ENCODE results near the gene DPP6.

DPP6 gene

GRCh38 chr7:154598396-154598795 lies 546.2 kb downstream of the DPP6 start:
- DNase-seq (ENCODE audit: low read depth), result no peak

GRCh38 chr7:154598864-154599263 lies 546.7 kb downstream of the DPP6 start:
- DNase-seq (ENCODE audit: low read depth), result no peak

GRCh38 chr7:154610903-154611302 lies 558.7 kb downstream of the DPP6 start:
- DNase-seq (ENCODE audit: low read depth), result no peak

DNA sequence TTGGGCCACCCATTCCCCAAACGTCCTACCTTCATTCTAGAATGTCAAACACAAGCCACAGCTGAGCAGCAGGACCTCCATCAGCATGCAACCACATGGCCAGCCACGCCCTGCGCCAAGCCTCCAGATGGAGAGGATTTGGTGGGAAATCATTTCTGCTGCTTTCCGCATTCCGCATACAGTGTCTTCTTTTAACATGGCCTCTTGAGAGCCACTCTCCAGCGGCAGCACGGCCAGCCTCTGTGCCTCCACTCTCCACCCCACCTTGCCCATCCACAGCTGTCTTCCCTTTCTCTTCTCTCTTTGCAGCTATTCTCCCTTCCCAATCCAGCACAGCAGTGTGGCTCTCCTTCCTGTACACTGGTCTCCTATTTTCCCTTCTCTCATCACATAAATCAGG lies 561.6 kb downstream of the DPP6 start:
- no peak for DNase-seq (ENCODE audit: low read depth)

DNA sequence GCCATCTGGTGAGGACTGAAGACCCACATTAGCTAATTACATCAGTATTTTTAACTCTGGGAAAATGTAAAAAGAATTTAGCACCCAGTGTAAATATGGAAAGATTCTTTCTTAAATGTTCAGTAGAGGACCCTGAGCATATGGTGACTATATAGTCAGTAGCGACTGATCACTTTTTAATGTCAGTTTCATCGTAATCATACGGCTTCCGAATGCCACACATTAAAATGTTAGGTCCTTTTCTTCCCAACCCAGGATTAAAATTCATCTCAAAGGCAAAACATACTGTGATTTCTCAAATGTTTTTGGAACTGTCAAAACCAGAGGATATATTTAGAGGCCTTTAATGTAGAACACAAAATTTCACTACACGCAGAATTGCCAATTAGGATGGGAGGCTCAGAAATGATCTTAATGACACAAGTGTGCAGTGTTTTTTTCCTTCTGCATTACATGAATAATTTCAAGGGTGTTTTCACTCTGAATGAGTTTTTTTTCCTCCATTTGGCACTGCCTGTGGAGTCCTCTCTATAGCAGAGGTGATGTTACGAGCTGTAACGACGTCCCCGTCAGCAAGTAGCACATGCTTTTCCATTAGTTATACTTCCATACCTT lies 568.0 kb downstream of the DPP6 start:
- DNase-seq (ENCODE audit: low read depth), result no peak

DNA sequence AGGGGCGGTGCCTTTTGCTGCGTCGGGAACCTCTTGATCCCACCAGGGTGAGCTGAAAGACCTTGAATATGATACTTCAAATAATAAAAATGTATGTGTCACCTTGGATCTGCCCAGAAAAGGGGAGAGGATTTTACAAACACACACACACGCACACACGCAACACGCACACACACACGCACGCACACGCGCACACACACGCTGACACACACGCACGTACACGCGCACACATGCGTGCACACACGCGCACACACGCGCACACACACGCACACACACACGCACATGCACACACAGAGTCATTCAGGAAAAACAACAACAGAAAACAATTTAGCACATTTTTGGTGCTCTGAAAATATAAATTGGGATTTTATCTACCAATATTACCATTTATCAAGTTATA lies 571.2 kb downstream of the DPP6 start:
- DNase-seq (ENCODE audit: low read depth), result no peak

GRCh38 chr7:154627646-154628290 lies 575.6 kb downstream of the DPP6 start:
- no peak for DNase-seq (ENCODE audit: low read depth)

GRCh38 chr7:154628556-154628955 lies 576.4 kb downstream of the DPP6 start:
- no peak for DNase-seq (ENCODE audit: low read depth)

GRCh38 chr7:154631162-154631561 lies 579.0 kb downstream of the DPP6 start:
- no peak for DNase-seq (ENCODE audit: low read depth)

GRCh38 chr7:154633641-154634040 lies 581.4 kb downstream of the DPP6 start:
- DNase-seq (ENCODE audit: low read depth), result no peak

DNA sequence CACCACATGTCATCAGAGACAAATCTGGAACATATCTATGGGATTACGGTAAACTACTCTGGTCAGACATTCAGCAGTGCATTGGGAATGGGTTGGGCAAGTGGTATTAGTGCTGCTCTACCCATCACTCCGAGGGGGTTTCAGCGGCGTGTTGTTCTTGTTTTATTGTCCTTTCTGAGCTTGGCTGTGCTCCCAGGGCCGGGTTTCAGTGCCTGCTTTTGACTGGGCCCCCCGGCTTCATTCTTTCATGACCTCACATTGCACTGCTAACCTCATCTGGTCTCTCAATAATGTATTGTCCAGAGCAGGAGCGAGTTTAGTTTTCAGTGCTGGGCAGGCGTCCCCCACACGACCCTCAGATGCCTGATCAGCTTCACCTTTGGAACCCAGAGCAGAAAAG lies 586.1 kb downstream of the DPP6 start:
- no peak for DNase-seq (ENCODE audit: low read depth)

DNA sequence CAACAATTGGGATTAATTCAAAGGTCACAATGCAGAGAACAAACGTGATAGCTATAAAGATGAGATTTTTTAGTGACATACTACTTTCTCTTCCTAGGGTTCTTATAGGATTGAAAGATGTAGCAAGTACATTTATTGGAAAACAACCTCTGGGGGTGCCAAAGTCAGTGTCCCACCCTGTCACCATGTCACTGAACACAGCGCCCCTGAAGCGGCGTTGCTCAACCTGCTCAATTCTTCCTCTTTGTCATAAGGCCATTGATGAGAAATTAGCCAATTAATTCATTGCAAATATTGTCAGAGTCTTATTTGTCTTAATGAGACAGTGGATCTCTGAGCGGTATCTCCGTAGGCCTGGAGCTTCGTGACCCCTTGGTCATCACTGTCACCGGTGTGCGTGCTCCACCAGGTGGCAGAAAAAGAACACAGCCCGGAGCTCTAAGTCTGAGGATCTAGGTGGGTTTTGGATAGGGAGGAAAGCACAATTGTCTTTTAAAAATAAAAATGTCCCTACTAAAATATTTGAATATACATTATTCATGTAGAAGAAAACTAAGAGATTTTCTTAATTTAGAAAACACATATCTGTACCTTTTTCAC lies 588.2 kb downstream of the DPP6 start:
- DNase-seq (ENCODE audit: low read depth), result no peak

DNA sequence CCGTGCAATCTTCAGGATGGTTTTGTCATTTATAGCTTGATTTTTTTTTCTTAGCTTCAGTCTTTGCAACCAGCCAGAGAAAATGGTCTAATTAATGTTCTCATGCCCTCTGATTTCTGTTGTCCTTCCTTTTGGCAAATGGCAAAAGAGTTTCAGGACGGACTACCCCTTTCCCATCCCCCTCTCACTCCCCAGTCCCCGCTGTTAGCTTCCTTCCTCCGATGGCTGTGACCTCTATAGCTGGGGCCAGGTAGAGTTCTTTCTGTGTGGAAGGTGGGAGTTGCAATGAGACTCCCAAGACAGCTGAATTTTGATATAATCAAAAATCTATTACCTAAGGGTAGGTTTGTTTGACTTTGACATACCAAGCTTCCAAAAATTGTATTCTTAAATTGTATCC lies 588.7 kb downstream of the DPP6 start:
- DNase-seq (ENCODE audit: low read depth), result no peak

GRCh38 chr7:154644366-154644765 lies 592.2 kb downstream of the DPP6 start:
- DNase-seq (ENCODE audit: low read depth), result no peak

- no peak for DNase-seq (ENCODE audit: low read depth)
These were observed 594.2 kb downstream of the DPP6 start for GRCh38 chr7:154646126-154647013.

DNA sequence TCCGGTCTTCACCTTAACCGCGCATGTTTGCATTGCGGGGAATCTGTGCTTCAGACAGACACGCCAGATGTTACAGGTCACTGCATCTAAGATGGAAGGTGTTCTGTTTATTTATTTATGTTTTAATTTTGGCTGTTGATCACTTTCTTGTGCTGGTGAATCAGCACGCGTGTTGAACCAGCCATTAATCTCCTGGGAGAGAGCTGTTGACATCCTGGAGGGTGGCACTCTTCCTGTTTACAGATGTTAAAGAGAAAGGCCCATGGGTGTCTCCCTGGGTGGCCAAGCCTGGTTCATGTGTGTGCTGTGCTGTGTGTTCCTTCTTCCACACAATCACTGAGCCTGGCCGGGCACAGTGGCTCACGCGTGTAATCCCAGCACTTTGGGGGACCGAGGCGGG lies 595.4 kb downstream of the DPP6 start:
- DNase-seq (ENCODE audit: low read depth), result no peak

GRCh38 chr7:154649015-154649414 lies 596.8 kb downstream of the DPP6 start:
- DNase-seq (ENCODE audit: low read depth), result no peak

GRCh38 chr7:154649434-154649833 lies 597.2 kb downstream of the DPP6 start:
- DNase-seq (ENCODE audit: low read depth), result no peak

DNA sequence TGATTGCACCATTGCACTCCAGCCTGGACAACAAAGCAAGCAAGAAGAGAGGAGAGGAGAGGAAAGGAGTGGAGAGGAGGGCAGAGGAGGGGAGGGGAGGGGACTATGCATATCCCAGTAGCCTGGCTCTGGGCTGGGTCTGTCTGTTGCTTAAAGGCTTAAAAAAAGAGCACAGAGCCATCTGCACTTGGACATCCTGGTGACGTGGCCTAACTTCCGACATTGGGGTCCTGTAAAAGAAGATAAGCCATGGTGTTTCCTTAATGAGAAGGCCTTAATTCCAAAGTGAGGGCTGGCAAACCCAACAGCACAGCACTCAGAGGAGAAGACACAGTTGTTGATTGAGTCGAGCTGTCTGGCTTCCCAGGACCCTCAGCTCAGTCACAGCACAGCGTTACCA lies 598.1 kb downstream of the DPP6 start:
- DNase-seq (ENCODE audit: low read depth), result no peak

GRCh38 chr7:154651501-154651900 lies 599.3 kb downstream of the DPP6 start:
- no peak for DNase-seq (ENCODE audit: low read depth)

GRCh38 chr7:154652564-154652963 lies 600.4 kb downstream of the DPP6 start:
- DNase-seq (ENCODE audit: low read depth), result no peak

- no peak for DNase-seq (ENCODE audit: low read depth)
These were observed 601.1 kb downstream of the DPP6 start for GRCh38 chr7:154653281-154653680.

DNA sequence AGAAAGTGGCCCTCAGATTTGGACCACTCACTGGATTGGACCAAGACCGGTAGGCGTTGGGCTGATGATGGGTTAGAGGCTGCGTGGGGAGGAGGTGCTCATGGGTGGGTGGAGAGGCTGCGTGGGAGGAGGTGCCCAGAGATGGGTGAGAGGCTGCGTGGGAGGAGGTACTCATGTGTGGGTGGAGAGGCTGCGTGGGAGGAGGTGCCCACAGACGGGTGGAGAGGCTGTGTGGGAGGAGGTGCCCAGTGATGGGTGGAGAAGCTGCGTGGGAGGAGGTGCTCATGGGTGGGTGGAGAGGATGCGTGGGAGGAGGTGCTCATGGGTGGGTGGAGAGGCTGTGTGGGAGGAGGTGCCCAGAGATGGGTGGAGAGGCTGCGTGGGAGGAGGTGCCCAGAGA lies 604.4 kb downstream of the DPP6 start:
- no peak for DNase-seq (ENCODE audit: low read depth)

Data from stimulated activated CD8-positive, alpha-beta memory T cell treated with anti-CD3 and anti-CD28 coated beads, Interleukin-12 subunit alpha, Interleukin-12 subunit beta, amount 100 ng/mL, for 1 hour (primary cell).